Muscle of leg (tissue), 11 donors: ENCODE data around the gene TOP3B. TPM values are rescaled to one million over a fixed set of nuclear protein-coding genes. Genes with fewer than 3 reads are reported as not detected.
"Not testable (repeated sequence)": the region's sequence is repeated elsewhere in the genome, so short reads cannot be mapped to it uniquely, and the experiment has no call there.

Experiments used
- DNase-seq: peaks from one replicate; pipeline ENCODE4 v3.0.0; 2013
- H3K27ac ChIP-seq: one replicate; pipeline ENCODE4 v1.5.1; 2013; ENCODE audit warnings: mild to moderate bottlenecking, low read length, control low read depth
- H3K27me3 ChIP-seq: one replicate; pipeline ENCODE4 v1.6.1; 2013; ENCODE audit warnings: low read length; ENCODE audit not compliant: control insufficient read depth, insufficient read depth
- H3K36me3 ChIP-seq: one replicate; pipeline ENCODE4 v1.6.1; 2013; ENCODE audit warnings: low read length; ENCODE audit not compliant: control insufficient read depth, insufficient read depth
- H3K4me1 ChIP-seq: one replicate; pipeline ENCODE4 v1.6.1; 2013; ENCODE audit warnings: low read length; ENCODE audit not compliant: control insufficient read depth, insufficient read depth
- H3K4me3 ChIP-seq: one replicate; pipeline ENCODE4 v1.5.1; 2013; ENCODE audit warnings: low read length, control low read depth
- H3K9me3 ChIP-seq: replicated peaks from 2 replicates; pipeline ENCODE4 v1.6.1; 2013; ENCODE audit warnings: low read depth, low read length; ENCODE audit not compliant: control insufficient read depth
- WGBS: methylation state at CpG from one replicate; pipeline ENCODE4 v1.1.5; 2013; ENCODE audit warnings: missing lambda C conversion rate; ENCODE audit not compliant: insufficient coverage; 5-methylcytosine and 5-hydroxymethylcytosine counted together
- polyA plus RNA-seq, 8 donors: library from polyadenylated mRNA; unstranded; fragments of 120-200 nt; gene quantifications; one replicate each; pipeline versions ENCODE4 v1.2.1 to v1.2.3, GENCODE V29; 2013; ENCODE audit warnings: inconsistent platforms in 1 of 8, low replicate concordance in 1 of 8; ENCODE audit not compliant: insufficient read length in 8 of 8, insufficient read depth in 1 of 8
- total RNA-seq: library from RNA; stranded (reverse); fragments of 120-200 nt; gene quantifications from one replicate; pipeline ENCODE4 v1.2.4, GENCODE V29; 2013

The TOP3B gene
- total and polyA plus RNA-seq, 9 donors, result 12.2 to 22.8 (median 17.5) TPM

DNA sequence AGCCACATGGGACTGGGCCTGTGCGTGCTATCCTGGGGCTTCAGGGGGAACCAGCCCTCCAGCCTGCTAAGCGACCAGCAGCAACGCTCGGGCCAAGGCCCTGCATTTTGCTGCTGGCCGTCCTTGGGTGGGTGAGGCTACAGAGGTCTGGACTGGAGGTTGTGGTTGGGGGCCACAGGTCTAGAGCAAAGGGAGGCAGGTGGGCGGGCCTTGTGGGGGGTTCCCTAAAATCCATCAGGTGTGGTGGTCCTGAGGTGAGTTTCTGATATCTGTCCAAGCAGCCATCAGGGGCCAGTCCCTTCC, 64.7 kb downstream of the TOP3B start:
- WGBS, result 71% methylated on average over 6 of the region's 6 CpGs
- no peaks in the 10 kb centered on the region for H3K27me3 ChIP-seq

DNA sequence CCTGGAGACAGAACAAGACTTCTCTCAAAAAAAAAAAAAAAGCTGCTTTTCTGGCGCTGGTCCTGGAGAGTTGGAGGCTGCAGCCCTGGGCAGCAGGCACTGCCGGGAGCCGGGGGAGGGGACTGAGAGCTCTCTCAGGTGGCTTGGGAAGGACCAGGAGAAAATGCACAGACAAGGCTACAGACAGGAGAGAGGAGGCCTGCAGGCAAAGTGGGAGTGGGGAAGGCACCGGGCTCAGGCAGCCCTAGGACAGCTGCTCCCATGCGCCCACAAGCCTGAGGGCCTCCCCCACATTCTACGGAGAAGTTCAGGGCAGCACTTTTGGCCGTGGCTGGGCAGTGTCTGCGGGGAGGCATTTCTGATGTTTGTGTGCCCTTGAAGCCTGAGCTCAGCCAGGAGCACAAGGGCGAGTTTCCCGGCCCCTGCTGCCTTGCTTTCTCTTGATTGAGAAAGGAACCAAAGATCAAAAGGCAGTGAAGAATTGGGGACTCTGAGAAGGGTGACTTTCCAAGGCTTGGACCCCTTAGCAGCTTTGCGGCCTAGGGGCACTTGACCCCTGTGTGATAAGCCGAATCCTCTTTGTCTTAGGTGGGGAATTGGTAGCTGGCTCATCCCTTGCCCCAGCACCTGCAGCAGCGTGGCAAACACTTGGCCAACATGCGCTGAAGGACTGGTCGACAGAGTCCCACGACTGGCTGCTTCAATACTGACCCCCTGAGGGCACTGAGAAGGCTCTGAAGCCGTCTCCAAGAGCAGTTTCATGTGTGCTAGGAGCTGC, 65.2 kb downstream of the TOP3B start:
- no peaks in the 10 kb centered on the region for H3K27me3 ChIP-seq
- H3K4me3 ChIP-seq, result no peak overlapping the region
- H3K4me1 ChIP-seq, result peaks cover 9% of the 10 kb centered on the region
- no peaks in the 10 kb centered on the region for H3K9me3 ChIP-seq
- WGBS, result 45% methylated on average over 14 of the region's 17 CpGs
- no peak overlapping the region for H3K27ac ChIP-seq
- DNase-seq, result peak; percentile 48
- peaks cover 31% of the 10 kb centered on the region for H3K36me3 ChIP-seq

More for the DNA sequence above, 64.7 kb downstream of the TOP3B start:
- DNase-seq, result no peak
- Histone ChIP-seq H3K9me3 (no peaks in the 10 kb centered on the region), H3K36me3 (peaks cover 37% of the 10 kb centered on the region), H3K4me1 (peaks cover 9% of the 10 kb centered on the region), H3K4me3 (no peak overlapping the region), H3K27ac (no peak overlapping the region)

DNA sequence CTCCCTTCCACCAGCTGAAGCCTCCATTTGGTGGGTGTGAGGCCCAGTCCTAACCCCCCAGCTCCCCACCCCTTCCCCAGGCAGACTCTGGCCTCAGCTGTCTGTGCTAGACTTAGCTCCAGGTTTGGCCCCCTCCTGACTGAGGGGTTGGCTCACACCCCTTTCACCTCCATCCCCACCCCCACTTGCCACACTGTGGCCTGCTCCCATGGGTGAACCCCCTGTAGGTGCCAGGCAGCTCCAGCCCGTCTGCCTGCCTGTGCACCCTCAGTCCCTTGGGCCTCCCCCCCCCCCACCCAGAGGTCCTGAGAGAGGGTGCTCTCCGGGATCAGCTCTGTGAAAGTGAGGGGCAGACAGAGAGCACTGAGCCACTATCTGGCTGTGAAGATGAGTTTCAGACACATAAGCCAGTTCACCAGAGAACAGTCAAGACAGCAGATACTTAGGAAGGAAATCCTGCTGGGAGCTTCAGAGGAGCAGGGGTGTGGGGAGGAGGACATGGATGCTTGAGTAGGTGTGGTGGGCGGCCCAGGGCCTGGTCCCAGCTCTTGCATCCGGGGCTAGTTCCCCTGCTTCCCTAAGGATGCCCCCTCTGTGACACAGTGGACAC, 66.2 kb downstream of the TOP3B start:
- no peak for DNase-seq
- WGBS, result no CpG with 5 or more reads among the region's 4 CpGs
- no peak overlapping the region for H3K27ac ChIP-seq

DNA sequence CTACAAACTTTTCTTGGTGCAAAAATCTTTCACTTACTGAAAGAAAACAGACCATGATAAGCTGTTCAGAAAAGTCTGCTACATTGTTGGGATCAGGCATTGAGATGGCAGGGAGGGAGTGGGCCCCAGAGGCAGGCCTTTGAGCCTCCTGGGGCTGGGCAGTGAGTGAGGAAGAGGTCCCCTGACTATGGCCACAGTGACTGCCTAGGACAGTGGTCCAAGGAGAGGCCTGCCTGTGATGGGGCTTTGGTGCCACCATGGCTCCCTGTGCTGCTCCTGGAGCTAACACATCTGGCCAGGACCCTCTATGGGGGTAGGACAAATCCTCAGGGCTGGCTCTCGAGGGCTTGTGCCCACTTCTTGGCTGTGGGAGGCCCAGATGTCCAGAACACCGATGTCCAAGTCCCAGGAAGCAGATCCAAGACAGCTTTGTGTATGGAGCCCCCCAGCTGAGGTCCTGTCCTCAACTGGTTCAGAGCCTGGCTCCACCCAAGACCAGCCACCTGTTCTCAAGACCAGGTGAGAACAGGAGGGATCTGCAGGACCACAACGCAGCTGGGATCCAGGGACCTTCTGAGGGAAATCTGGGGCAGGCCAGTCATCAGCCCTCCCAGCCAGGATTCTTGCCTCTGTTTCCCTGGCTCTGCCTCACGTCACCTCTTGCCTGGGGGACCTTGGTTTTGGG, 66.8 kb downstream of the TOP3B start:
- H3K27ac ChIP-seq, result no peak overlapping the region
- peaks cover 9% of the 10 kb centered on the region for H3K4me1 ChIP-seq
- H3K36me3 ChIP-seq, result peaks cover 20% of the 10 kb centered on the region
- DNase-seq, result no peak
- no peak overlapping the region for H3K4me3 ChIP-seq
- H3K27me3 ChIP-seq, result no peaks in the 10 kb centered on the region
- 89% methylated on average over 3 of the region's 4 CpGs for WGBS
- no peaks in the 10 kb centered on the region for H3K9me3 ChIP-seq

More for the DNA sequence above, 66.2 kb downstream of the TOP3B start:
- Histone ChIP-seq H3K9me3 (no peaks in the 10 kb centered on the region), H3K4me1 (peaks cover 9% of the 10 kb centered on the region), H3K27me3 (no peaks in the 10 kb centered on the region), H3K4me3 (no peak overlapping the region), H3K36me3 (peaks cover 25% of the 10 kb centered on the region)

DNA sequence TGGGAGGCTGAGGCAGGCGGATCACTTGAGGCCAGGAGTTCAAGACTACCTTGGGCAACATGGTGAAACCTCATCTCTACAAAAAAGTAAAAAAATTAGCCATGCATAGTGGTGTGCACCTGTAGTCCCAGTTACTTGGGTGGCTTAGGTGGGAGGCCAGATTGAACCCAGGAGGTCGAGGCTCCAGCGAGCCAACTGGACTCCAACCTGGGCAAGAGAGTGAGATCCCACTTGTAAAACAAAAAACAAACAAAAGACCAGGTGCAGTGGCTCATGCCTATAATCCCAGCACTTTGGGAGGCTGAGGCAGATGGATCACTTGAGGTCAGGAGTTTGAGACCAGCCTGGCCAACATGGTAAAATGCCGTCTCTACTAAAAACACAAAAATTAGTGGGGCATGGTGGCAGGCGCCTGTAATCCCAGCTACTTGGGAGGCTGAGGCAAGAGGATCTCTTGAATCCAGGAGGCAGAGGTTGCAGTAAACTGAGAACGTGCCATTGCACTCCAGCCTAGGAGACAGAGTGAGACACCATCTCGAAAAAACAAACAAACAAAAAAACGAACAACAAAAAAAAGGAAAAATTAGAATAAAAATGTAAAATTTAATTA, 68.4 kb downstream of the TOP3B start:
- H3K4me3 ChIP-seq, H3K27me3 ChIP-seq, H3K27ac ChIP-seq, H3K9me3 ChIP-seq, H3K4me1 ChIP-seq, H3K36me3 ChIP-seq, DNase-seq: not testable (repeated sequence)
- 100% methylated on average over 1 of the region's 8 CpGs for WGBS

DNA sequence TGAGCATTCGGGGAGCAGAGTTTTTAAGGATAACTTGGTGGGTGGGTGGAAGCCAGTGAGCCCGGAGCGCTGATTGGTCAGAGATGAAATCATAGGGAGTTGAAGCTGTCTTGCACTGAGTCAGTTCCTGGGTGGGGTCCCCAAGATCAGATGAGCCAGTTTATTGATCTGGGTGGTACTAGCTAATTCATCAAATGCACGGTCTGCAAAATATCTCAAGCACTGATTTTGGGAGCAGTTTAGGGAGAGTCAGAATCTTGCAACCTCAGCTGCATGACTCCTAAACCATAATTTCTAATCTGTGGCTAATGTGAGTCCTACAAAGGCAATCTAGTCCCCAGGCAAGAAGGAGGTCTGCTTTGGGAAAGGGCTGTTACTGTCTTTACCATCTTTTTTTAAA, 72.2 kb downstream of the TOP3B start:
- H3K27me3 ChIP-seq, result not testable (repeated sequence)
- 100% methylated on average over 2 of the region's 4 CpGs for WGBS

DNA sequence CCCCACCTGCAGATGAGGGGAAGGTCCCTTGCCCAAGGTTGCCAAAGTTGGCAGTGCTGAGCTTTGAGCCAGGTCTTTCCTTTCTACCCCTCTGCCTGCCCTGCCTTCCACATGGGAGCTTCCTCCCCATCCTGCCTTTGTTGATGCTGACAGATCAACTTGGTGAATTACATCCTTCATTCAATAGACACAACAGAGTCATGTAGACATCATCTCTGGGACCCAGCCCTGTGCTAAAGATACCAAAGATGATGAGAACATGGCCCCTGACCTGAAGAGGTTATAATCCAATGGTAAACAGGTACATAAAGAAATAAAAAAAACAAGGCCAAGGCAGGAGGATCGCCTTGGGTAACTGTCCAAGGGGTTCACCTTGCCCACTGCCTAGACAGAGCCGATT, 72.7 kb downstream of the TOP3B start:
- Histone ChIP-seq H3K4me1 (no peaks in the 10 kb centered on the region), H3K27me3 (no peaks in the 10 kb centered on the region), H3K36me3 (no peaks in the 10 kb centered on the region), H3K27ac (no peak overlapping the region), H3K9me3 (no peaks in the 10 kb centered on the region), H3K4me3 (no peak overlapping the region)
- WGBS, result 100% methylated on average over 1 of the region's 2 CpGs
- DNase-seq, result no peak

More for the DNA sequence above, 72.2 kb downstream of the TOP3B start:
- H3K9me3 ChIP-seq, H3K4me1 ChIP-seq, DNase-seq, H3K27ac ChIP-seq, H3K4me3 ChIP-seq, H3K36me3 ChIP-seq: not testable (repeated sequence)

DNA sequence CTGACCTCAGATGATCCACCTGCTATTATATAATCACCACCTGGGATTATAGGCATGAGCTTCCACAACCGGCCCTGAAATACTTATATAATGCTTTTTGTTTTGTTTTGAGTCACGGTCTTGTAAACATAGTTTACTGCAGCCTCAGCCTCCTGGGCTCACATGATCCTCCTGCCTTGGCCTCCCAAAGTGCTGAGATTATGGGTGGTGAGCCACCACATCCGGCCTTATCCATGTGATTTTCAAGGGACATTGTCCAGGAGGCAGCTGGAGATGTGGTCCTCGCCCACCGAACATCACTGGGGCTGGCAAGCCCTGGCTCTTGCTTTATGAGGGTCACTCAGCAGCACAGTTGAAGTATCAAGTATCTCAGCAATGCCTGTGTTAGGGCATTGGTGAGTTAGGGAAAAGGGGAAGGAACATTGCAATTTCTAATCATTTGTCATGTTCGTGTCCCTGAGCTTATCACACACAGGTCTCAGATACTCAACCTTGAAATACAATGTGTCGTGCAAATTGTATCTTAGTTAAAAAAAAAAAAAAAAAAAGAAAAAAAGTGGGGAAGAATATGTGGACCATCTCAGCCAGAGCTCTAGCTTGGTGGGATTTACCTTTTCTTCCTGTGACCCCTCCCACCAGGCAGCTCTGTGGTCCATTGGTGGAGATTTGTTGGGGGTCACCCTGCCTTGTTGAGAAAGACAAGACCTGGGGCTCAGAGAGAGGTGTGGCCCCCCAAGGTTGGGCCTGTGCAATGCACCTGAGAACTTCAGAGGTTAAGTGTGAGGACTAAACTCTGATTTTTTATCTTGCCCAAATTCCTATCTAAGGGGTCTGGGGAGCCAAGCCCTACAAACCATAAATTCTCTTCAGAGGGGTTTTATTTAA, 74.7 kb downstream of the TOP3B start:
- WGBS, result 98% methylated on average over 4 of the region's 7 CpGs

More for the DNA sequence above, 74.7 kb downstream of the TOP3B start:
- H3K36me3 ChIP-seq, result no peaks in the 10 kb centered on the region
- H3K27me3 ChIP-seq, result no peaks in the 10 kb centered on the region
- DNase-seq, result no peak
- no peak overlapping the region for H3K27ac ChIP-seq
- H3K4me1 ChIP-seq, result no peaks in the 10 kb centered on the region
- H3K9me3 ChIP-seq, result no peaks in the 10 kb centered on the region
- no peak overlapping the region for H3K4me3 ChIP-seq
